Lung (tissue), 12 donors: Measurements from ENCODE around the gene PITPNM1. TPM values are rescaled to one million over a fixed set of nuclear protein-coding genes. Genes with fewer than 3 reads are reported as not detected.

Source experiments
- ATAC-seq: fragments of 200-7000 bp; cut with Tn5 transposase; one replicate; pipeline ENCODE4 v1.9.1; 2020; ENCODE audit warnings: moderate number of reproducible peaks; ENCODE audit not compliant: insufficient read depth, low FRiP score
- DNase-seq, 3 donors: peaks; one replicate each; pipeline ENCODE4 v3.0.0-alpha.2; 2013 to 2017
- H3K27ac ChIP-seq, 2 donors: one replicate each; pipeline ENCODE4 v1.5.1; 2013; ENCODE audit warnings: mild to moderate bottlenecking in 2 of 2, moderate library complexity in 2 of 2, control low read depth in 1 of 2, inconsistent platforms in 1 of 2, low read depth in 1 of 2, low read length in 1 of 2
- H3K27me3 ChIP-seq, 3 donors: one replicate each; pipeline ENCODE4 v1.5.1; 2013; ENCODE audit warnings: low read length in 2 of 3; ENCODE audit not compliant: control insufficient read depth in 3 of 3, insufficient read depth in 3 of 3
- H3K36me3 ChIP-seq, 4 donors: one replicate each; pipeline ENCODE4 v1.5.1; 2013; ENCODE audit warnings: low read length in 4 of 4, mild to moderate bottlenecking in 1 of 4, moderate library complexity in 1 of 4; ENCODE audit not compliant: control insufficient read depth in 4 of 4, insufficient read depth in 4 of 4
- H3K4me1 ChIP-seq, 5 donors: one replicate each; pipeline ENCODE4 v1.5.1; 2013; ENCODE audit warnings: low read length in 5 of 5, mild to moderate bottlenecking in 2 of 5, moderate library complexity in 1 of 5; ENCODE audit not compliant: control insufficient read depth in 5 of 5, insufficient read depth in 5 of 5
- H3K4me3 ChIP-seq: one replicate; pipeline ENCODE4 v1.5.1; 2013; ENCODE audit warnings: mild to moderate bottlenecking, control low read depth, moderate library complexity
- H3K9ac ChIP-seq, 2 donors: one replicate each; pipeline ENCODE4 v1.5.1; 2013; ENCODE audit warnings: low read length in 2 of 2, control low read depth in 1 of 2; ENCODE audit not compliant: insufficient read depth in 1 of 2
- H3K9me3 ChIP-seq, 4 donors: one replicate each; pipeline ENCODE4 v1.5.1; 2013; ENCODE audit warnings: low read length in 3 of 4, mild to moderate bottlenecking in 1 of 4, moderate library complexity in 1 of 4; ENCODE audit not compliant: control insufficient read depth in 4 of 4, insufficient read depth in 3 of 4
- WGBS, 2 donors: extraction: QIAGEN DNeasy Blood & Tissue Kit; methylation state at CpG; one replicate each; pipeline ENCODE4 v1.1.7; 2013; 5-methylcytosine and 5-hydroxymethylcytosine counted together
- polyA plus RNA-seq, 2 donors: library from polyadenylated mRNA; stranded (reverse); fragments of 200-250 nt; gene quantifications; one replicate each; pipeline ENCODE4 v1.2.1, GENCODE V29; 2013
- total RNA-seq, 2 donors: library from RNA; depleted of rRNA in 1 of 2; stranded (reverse); fragments of >200 nt in 1 of 2; gene quantifications; one replicate each; pipeline ENCODE4 v1.2.1, GENCODE V29; 2014 to 2021
- TF ChIP-seq, protein P1 (sequence below): IDR thresholded peaks from 2 replicates; pipeline ENCODE4 v1.5.1; 2012; ENCODE audit warnings: mild to moderate bottlenecking; ENCODE audit errors: control extremely low read depth, extremely low read depth
- donor health status: control.
- donor health status: control.
- donor health status: Bipolar disorder and iron deficiency.
- donor health status: healthy.
- donor health status: DM: yes; HTN: yes; CAD: no.

Gene PITPNM1
- total and polyA plus RNA-seq, 4 donors: 23.2 to 67.3 (median 36.3) TPM

DNA sequence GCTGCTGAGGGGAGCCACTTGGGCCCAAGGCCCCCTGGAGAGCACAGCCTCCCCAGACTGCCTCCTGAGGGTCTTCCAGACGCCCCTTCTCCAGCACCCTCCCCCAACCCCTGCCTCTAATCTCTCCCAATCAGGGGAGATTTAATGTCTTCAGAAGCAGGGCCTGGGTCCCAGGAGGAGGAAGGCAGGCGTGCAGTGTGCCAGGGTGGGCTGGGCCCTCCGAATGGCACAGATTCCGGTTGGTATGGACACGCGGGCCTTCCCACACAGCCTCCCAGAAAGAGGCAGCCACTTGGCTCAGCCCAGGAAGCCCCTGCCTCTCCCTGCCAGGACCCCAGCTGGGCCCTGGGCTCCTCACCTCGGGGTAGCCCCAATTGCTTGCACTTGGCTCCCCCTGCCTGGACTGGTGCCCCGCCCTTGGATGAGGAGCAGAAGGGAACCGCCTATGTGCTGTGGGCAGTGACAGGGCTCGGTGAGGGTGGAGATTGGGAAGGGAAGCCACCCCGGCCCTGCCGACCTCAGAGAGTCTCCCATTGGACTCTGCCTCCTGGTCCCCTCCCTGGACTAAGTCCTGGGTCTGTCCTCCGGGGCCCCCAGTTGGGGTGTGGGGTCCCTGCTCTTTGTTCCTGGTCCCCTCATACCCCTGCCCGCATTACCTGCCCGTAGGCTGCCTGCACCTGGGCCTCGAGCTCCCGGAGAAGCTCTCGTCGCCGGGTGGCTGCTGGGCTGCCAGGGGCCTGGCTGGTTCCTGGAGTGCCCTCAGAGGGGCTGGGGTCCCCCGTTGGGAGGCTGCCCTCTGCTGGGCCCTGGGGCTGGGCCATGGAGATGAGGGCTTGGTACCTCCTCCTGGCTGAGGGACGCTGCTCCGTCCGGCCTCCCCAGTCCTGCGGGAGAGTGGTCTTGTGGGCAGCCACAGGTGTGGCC lies 18.7 kb upstream of the PITPNM1 start:
- Histone ChIP-seq H3K36me3 (no peaks in the 10 kb centered on the region), H3K4me1 (no peaks in the 10 kb centered on the region), H3K27me3 (peaks cover 0 to 4% (median 0%) of the 10 kb centered on the region in 3 donors), H3K9ac (no peak overlapping the region), H3K9me3 (peaks cover 0 to 2% (median 0%) of the 10 kb centered on the region in 4 donors), H3K27ac (no peak overlapping the region), H3K4me3 (no peak overlapping the region)
- TF ChIP-seq, protein P1, sequence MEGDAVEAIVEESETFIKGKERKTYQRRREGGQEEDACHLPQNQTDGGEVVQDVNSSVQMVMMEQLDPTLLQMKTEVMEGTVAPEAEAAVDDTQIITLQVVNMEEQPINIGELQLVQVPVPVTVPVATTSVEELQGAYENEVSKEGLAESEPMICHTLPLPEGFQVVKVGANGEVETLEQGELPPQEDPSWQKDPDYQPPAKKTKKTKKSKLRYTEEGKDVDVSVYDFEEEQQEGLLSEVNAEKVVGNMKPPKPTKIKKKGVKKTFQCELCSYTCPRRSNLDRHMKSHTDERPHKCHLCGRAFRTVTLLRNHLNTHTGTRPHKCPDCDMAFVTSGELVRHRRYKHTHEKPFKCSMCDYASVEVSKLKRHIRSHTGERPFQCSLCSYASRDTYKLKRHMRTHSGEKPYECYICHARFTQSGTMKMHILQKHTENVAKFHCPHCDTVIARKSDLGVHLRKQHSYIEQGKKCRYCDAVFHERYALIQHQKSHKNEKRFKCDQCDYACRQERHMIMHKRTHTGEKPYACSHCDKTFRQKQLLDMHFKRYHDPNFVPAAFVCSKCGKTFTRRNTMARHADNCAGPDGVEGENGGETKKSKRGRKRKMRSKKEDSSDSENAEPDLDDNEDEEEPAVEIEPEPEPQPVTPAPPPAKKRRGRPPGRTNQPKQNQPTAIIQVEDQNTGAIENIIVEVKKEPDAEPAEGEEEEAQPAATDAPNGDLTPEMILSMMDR: no peak
- ATAC-seq (no peak), DNase-seq (no peak)
- WGBS, 2 donors: 83 to 87% methylated on average over 24 to 25 of the region's 25 CpGs

DNA sequence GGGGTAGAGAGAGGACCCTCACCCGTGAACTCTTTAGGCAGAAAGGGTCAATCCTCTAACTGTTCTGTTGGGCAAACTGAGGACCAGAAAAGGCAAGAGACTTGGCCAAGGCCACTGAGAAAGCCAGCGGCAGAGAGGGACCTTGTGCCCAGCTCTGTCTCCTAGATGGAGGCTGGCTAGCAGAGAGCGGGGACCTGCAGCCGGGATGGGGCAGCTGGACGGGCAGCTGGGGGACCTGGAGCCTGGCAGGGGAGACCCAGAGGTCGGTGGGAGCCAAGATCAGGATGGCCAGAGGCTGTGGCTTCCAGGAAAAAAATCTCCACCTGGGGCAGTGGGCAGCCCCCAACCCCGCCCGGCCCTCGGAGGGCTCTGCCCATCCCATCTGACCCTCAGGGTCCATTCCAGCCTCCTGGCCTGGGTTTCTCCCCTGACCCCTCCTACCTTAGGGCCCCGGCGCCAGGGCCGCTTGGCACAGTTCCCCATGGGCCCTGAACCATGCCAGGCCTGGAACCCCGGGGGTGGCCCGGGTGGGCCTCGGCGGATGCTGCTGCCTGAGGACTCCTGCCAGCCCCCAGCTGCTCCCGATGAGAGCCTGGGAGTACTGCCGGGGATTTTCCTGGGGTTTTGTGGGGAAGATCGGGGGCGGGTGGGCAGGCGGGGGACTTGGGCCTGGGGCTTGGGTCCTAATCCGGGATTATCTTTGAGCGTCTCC lies 17.8 kb upstream of the PITPNM1 start, which contains the start of gene CABP2:
TSS of gene CABP2 (minus strand) at position 603 of the 712 bp plus-strand sequence. CDS start at position 483, 120 bp downstream.
- 85 to 88% methylated on average over 20 to 23 of the region's 23 CpGs for WGBS, 2 donors
- H3K4me3 ChIP-seq: no peak within 1 kb of the TSS
- H3K27me3 ChIP-seq: peaks cover 0 to 4% (median 0%) of the 10 kb centered on the region in 3 donors
- no peak within 1 kb of the TSS for H3K9ac ChIP-seq
- H3K27ac ChIP-seq: no peak within 1 kb of the TSS
- H3K36me3 ChIP-seq: no peaks in the 10 kb centered on the region
- peaks cover 0 to 2% (median 0%) of the 10 kb centered on the region in 4 donors for H3K9me3 ChIP-seq
- no peak for ATAC-seq
- DNase-seq: no peak
- TF ChIP-seq, protein P1: no peak
- no peaks in the 10 kb centered on the region for H3K4me1 ChIP-seq

DNA sequence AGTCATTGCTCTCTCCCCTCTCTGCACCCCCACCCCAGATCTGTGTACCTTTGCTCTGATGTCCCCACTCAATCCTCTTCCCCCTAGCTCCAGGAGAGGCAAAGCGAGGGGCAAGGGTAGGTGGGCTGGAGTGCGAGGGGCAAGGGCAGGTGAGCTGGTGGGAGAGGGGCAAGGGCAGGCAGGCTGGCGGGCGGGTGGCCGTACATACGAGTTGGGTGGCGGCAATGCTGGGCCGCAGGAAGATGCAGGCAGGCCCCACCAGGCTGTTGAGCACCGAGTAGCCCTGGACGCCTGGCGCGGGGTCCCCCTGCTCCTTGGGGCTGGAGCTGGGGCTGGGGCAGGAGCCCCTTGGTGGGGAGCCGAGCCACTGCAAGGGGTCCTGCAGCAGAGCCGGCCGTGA lies 17.2 kb upstream of the PITPNM1 start:
- DNase-seq (no peak), ATAC-seq (no peak)
- H3K9ac ChIP-seq: no peak overlapping the region
- WGBS, 2 donors: 88 to 92% methylated on average over 15 of the region's 15 CpGs
- peaks cover 0 to 4% (median 0%) of the 10 kb centered on the region in 3 donors for H3K27me3 ChIP-seq
- H3K27ac ChIP-seq: no peak overlapping the region
- H3K4me3 ChIP-seq: no peak overlapping the region
- H3K4me1 ChIP-seq: no peaks in the 10 kb centered on the region
- TF ChIP-seq, protein P1: no peak
- H3K9me3 ChIP-seq: peaks cover 0 to 2% (median 0%) of the 10 kb centered on the region in 4 donors
- H3K36me3 ChIP-seq: no peaks in the 10 kb centered on the region
